Heart right ventricle (tissue), 16 donors: ENCODE results near the gene OOSP3. TPM values are rescaled to one million over a fixed set of nuclear protein-coding genes. Genes with fewer than 3 reads are reported as not detected.
A peak's percentile ranks its signal among the peaks of the same experiment; 100 is the strongest.

Experiments
- ATAC-seq, 8 donors: fragments of 200-7000 bp; cut with Tn5 transposase; one replicate each; pipeline ENCODE4 v1.9.1; 2020; ENCODE audit warnings: mild to moderate bottlenecking in 8 of 8, moderate library complexity in 8 of 8, moderate number of reproducible peaks in 1 of 8
- DNase-seq, 2 donors: peaks; one replicate each; pipeline ENCODE4 v3.0.0-alpha.2; 2020
- H3K27ac ChIP-seq, 10 donors: fragments of 200-600 bp; sonication (generic) in 2 of 10; one replicate each; pipeline versions ENCODE4 v1.5.0 to v1.8.0; 2020 to 2022; ENCODE audit warnings: mild to moderate bottlenecking in 3 of 10
- H3K27me3 ChIP-seq, 7 donors: fragments of 200-600 bp; one replicate each; pipeline ENCODE4 v1.8.0; 2021 to 2022; ENCODE audit warnings: mild to moderate bottlenecking in 2 of 7
- H3K36me3 ChIP-seq, 9 donors: fragments of 200-600 bp; sonication (generic) in 1 of 9; one replicate each; pipeline versions ENCODE4 v1.5.0 to v1.8.0; 2020 to 2022; ENCODE audit warnings: mild to moderate bottlenecking in 2 of 9
- H3K4me1 ChIP-seq, 9 donors: fragments of 200-600 bp; sonication (generic) in 1 of 9; one replicate each; pipeline versions ENCODE4 v1.5.0 to v1.8.0; 2020 to 2022; ENCODE audit warnings: mild to moderate bottlenecking in 4 of 9
- H3K4me3 ChIP-seq, 10 donors: fragments of 200-600 bp; sonication (generic) in 2 of 10; one replicate each; pipeline versions ENCODE4 v1.5.0 to v1.8.0; 2020 to 2022; ENCODE audit warnings: mild to moderate bottlenecking in 7 of 10, moderate library complexity in 2 of 10
- H3K9me3 ChIP-seq, 11 donors: fragments of 200-600 bp in 10 of 11; sonication (generic) in 2 of 11; one replicate each; pipeline versions ENCODE4 v1.5.0 to v1.8.0; 2013 to 2022; ENCODE audit warnings: mild to moderate bottlenecking in 2 of 11, control low read depth in 1 of 11, moderate library complexity in 1 of 11
- CTCF ChIP-seq, 9 donors: fragments of 200-600 bp; sonication (generic) in 2 of 9; IDR thresholded peaks; one replicate each; pipeline versions ENCODE4 v1.5.0 to v1.8.0; 2021 to 2022; ENCODE audit warnings: antibody characterized with exemption in 9 of 9, mild to moderate bottlenecking in 5 of 9, moderate library complexity in 1 of 9
- WGBS, 2 donors: extraction: QIAGEN DNeasy Blood & Tissue Kit; methylation state at CpG; one replicate each; pipeline ENCODE4 v1.1.7; 2013; ENCODE audit warnings: inconsistent platforms in 1 of 2; 5-methylcytosine and 5-hydroxymethylcytosine counted together
- intact Hi-C, 10 donors: fragments of 100-400 bp; cut with DNase I; formaldehyde crosslinking; loops; one replicate each; pipeline versions ENCODE4 v1.11.1 to v1.14.2; 2022
- polyA plus RNA-seq, 2 donors: library from polyadenylated mRNA; stranded (reverse); fragments of 200-250 nt; gene quantifications; one replicate each; pipeline ENCODE4 v1.2.3, GENCODE V29; 2013
- total RNA-seq, 10 donors: library from RNA; stranded (reverse); fragmentation: NEBNext Ultra II Directional in 3 of 10; extraction: Animal tissue kit (Norgen Biotek cat#: 25700) in 3 of 10; gene quantifications; one replicate each; pipeline versions ENCODE4 v1.2.1 to v1.2.4, GENCODE V29; 2021 to 2023
- donor health status: Arrhythmogenic right ventricular cardiomyopathy.
- donor health status: ischemic (EF 13 %, LVEDD 7.1; RV severe dilation, severe dysfunction).
- donor health status: healthy with polysubstance abuse.
- donor health status: DM: no; HTN: yes; CAD: no.
- donor health status: DM: no; HTN: no; CAD: no.
- donor health status: ischemic (EF 25% LVEDD 6.9; RV normal size, moderate dysfunction).
- donor health status: ischemic (EF 25% LVEDD 5.7; RV mildly dilated, moderate dysfunction).
- donor health status: healthy.
- donor health status: DM: yes; HTN: yes; CAD: no.
- donor health status: Ischemic cardiomyopathy.
- donor health status: ischemic (EF 35%, LVEDD 5.7; RV mildly dilated, moderate dysfunction).
- donor health status: nonischemic (EF 11% LVEDD 7.7; RV severe dilation, severe dysfunction).
- donor health status: DM: yes; HTN: yes; CAD: no.
- donor health status: PGD.
- donor health status: ischemic (EF 29% LVEDD 5.4; RV normal size, mild dysfunction).
- donor health status: nonischemic (EF 23%, LVEDD 6.1; RV moderate dilation, normal function).

OOSP3 gene
- total and polyA plus RNA-seq, 12 donors = not detected

GRCh38 chr11:59866397-59866796 is 12.2 kb upstream of the OOSP3 start, which contains the start of gene TCN1:
TCN1 (minus strand) TSS chr11:59866487; CDS start chr11:59866470, 17 bp downstream.
- Histone ChIP-seq H3K27ac (peak within 1 kb of the TSS in 1 of 10 donors; percentile 38), H3K4me3 (no peak within 1 kb of the TSS), H3K36me3 (no peaks in the 10 kb centered on the region), H3K27me3 (no peaks in the 10 kb centered on the region), H3K4me1 (peaks cover 0 to 15% (median 0%) of the 10 kb centered on the region in 9 donors), H3K9me3 (peaks cover 0 to 12% (median 0%) of the 10 kb centered on the region in 11 donors)
- no peak for TF ChIP-seq CTCF (IDR thresholded peaks at IDR 0.05)
- 72 to 79% methylated on average over 3 of the region's 3 CpGs for WGBS, 2 donors
- ATAC-seq (no peak), DNase-seq (no peak)
- intact Hi-C loops = no loop called here

- no peak for TF ChIP-seq CTCF (IDR thresholded peaks at IDR 0.05)
- ATAC-seq = no peak
- WGBS, 2 donors = 75 to 81% methylated on average over 1 of the region's 1 CpG
Observed at GRCh38 chr11:59866836-59867235, 11.7 kb upstream of the OOSP3 start.

GRCh38 chr11:59867946-59868345 is 10.6 kb upstream of the OOSP3 start:
- no peak for DNase-seq
- H3K27ac ChIP-seq = no peak overlapping the region
- TF ChIP-seq CTCF (IDR thresholded peaks at IDR 0.05) = no peak
- ATAC-seq = no peak
- no peaks in the 10 kb centered on the region for H3K36me3 ChIP-seq
- 87 to 91% methylated on average over 2 of the region's 2 CpGs for WGBS, 2 donors
- peaks cover 0 to 12% (median 0%) of the 10 kb centered on the region in 11 donors for H3K9me3 ChIP-seq
- no peak overlapping the region for H3K4me3 ChIP-seq
- intact Hi-C loops = no loop called here
- peaks cover 0 to 15% (median 0%) of the 10 kb centered on the region in 9 donors for H3K4me1 ChIP-seq
- H3K27me3 ChIP-seq = no peaks in the 10 kb centered on the region

More at GRCh38 chr11:59866836-59867235, 11.7 kb upstream of the OOSP3 start:
- intact Hi-C loops = no loop called here
- H3K4me1 ChIP-seq = peaks cover 0 to 15% (median 0%) of the 10 kb centered on the region in 9 donors
- DNase-seq = no peak
- H3K36me3 ChIP-seq = no peaks in the 10 kb centered on the region
- no peak overlapping the region for H3K4me3 ChIP-seq
- H3K27me3 ChIP-seq = no peaks in the 10 kb centered on the region
- H3K9me3 ChIP-seq = peaks cover 0 to 12% (median 0%) of the 10 kb centered on the region in 11 donors
- no peak overlapping the region for H3K27ac ChIP-seq

- no peak overlapping the region for H3K27ac ChIP-seq
- DNase-seq (no peak), ATAC-seq (no peak)
- no peaks in the 10 kb centered on the region for H3K4me1 ChIP-seq
- no peak overlapping the region for H3K4me3 ChIP-seq
- no peak for TF ChIP-seq CTCF (IDR thresholded peaks at IDR 0.05)
- intact Hi-C loops = no loop called here
- H3K27me3 ChIP-seq = no peaks in the 10 kb centered on the region
- peaks cover 0 to 12% (median 0%) of the 10 kb centered on the region in 11 donors for H3K9me3 ChIP-seq
- no peaks in the 10 kb centered on the region for H3K36me3 ChIP-seq
Observed at GRCh38 chr11:59872076-59872475, 6.5 kb upstream of the OOSP3 start.
